NB4 (cell line): Measurements from ENCODE around the gene LSM3.

Experiments used
- CTCF ChIP-seq: IDR thresholded peaks from one replicate; pipeline ENCODE4 v1.5.1; 2012; ENCODE audit warnings: low read depth, low read length
- MAX ChIP-seq: IDR thresholded peaks from 2 replicates; pipeline ENCODE4 v1.6.1; 2011; ENCODE audit warnings: low read depth, low read length
- POLR2A ChIP-seq: IDR thresholded peaks from 2 replicates; pipeline ENCODE4 v1.6.1; 2011; ENCODE audit warnings: mild to moderate bottlenecking; ENCODE audit not compliant: insufficient read length; ENCODE audit errors: extremely low read depth

GRCh38 chr3:14132120-14132519, 46.5 kb upstream of the LSM3 start:
- no peak for TF ChIP-seq CTCF
- no peak for TF ChIP-seq MAX
- no peak for TF ChIP-seq POLR2A
